Measurements from ENCODE around the gene LAMA2. TPM values are rescaled to one million over a fixed set of nuclear protein-coding genes. Genes with fewer than 3 reads are reported as not detected.

The LAMA2 gene
- total RNA-seq, 1 experiment from 2014 or later: 4.2 TPM

GRCh38 chr6:129516787-129517186, 633.8 kb downstream of the LAMA2 start:
- no peaks in the 10 kb centered on the region for H3K9me3 ChIP-seq (ENCODE audit: control insufficient read depth, low read depth, low read length)
- no peaks in the 10 kb centered on the region for H3K27me3 ChIP-seq (ENCODE audit: insufficient read depth, low read length)
- no peak overlapping the region for H2BK120ac ChIP-seq (ENCODE audit: low read depth, low read length, poor library complexity, severe bottlenecking)
- no peak overlapping the region for H2BK20ac ChIP-seq (ENCODE audit: low read depth, low read length, poor library complexity, severe bottlenecking)
- no peaks in the 10 kb centered on the region for H3K4me1 ChIP-seq (ENCODE audit: insufficient read depth, low read length)
- TF ChIP-seq CTCF (conservative IDR thresholded peaks at IDR 0.05): no peak
- no peak overlapping the region for H2BK5ac ChIP-seq (ENCODE audit: insufficient read length, low read length)
- H3K9ac ChIP-seq (ENCODE audit: extremely low read depth, insufficient read length, low read length): no peak overlapping the region
- H2BK12ac ChIP-seq (ENCODE audit: insufficient read length, low read depth, low read length): no peak overlapping the region
- DNase-seq: no peak
- H3K23me2 ChIP-seq (ENCODE audit: insufficient read length, low read depth, low read length, poor library complexity, severe bottlenecking): no peaks in the 10 kb centered on the region
- Mint-ChIP-seq H3K9me3 (no peaks in the 10 kb centered on the region), H3K4me1 (peaks cover 0 to 3% of the 10 kb centered on the region in 2 experiments; a peak in 1 of 4 replicates), H3K4me3 (no peak overlapping the region), H3K27me3 (ENCODE audit: low read depth) (no peaks in the 10 kb centered on the region), H3K36me3 (ENCODE audit: insufficient read depth in 1 of 3, low read depth in 3 of 3) (no peaks in the 10 kb centered on the region), H3K27ac (no peak overlapping the region)
- H4K8ac ChIP-seq (replicated peaks; ENCODE audit: insufficient read length, low read depth, low read length): no peak overlapping the region
- WGBS (ENCODE audit: extremely low coverage, insufficient read length, low lambda C conversion rate): no CpG with 5 or more reads among the region's 1 CpG
- H3K79me2 ChIP-seq (ENCODE audit: insufficient read depth, low read length): no peaks in the 10 kb centered on the region
- no peak overlapping the region for H3K4me2 ChIP-seq (ENCODE audit: insufficient read depth, insufficient read length, low read length)
- H3T11ph ChIP-seq (ENCODE audit: low read length): no peak overlapping the region
- H2BK15ac ChIP-seq (ENCODE audit: low read depth, low read length): no peak overlapping the region
- no peak overlapping the region for H4K91ac ChIP-seq (ENCODE audit: insufficient read length, low read depth, low read length)
- H3K27ac ChIP-seq (ENCODE audit: insufficient read length, low read depth, low read length): no peak overlapping the region
- no peak overlapping the region for H3K56ac ChIP-seq (ENCODE audit: insufficient read length, low read depth, low read length)
- no peaks in the 10 kb centered on the region for H4K20me1 ChIP-seq (ENCODE audit: control insufficient read depth, insufficient read depth, insufficient read length)
- no peak overlapping the region for H3K18ac ChIP-seq (ENCODE audit: insufficient read length, low read depth, low read length)
- H3K14ac ChIP-seq (ENCODE audit: insufficient read depth, low read length): no peak overlapping the region
- no peak overlapping the region for H4K5ac ChIP-seq (ENCODE audit: insufficient read length, low read depth, low read length)
- no peak overlapping the region for H3K23ac ChIP-seq (ENCODE audit: insufficient read length, low read depth, low read length)
- H2AK5ac ChIP-seq (ENCODE audit: insufficient read length, low read length): no peak overlapping the region
- no peaks in the 10 kb centered on the region for H3K79me1 ChIP-seq (ENCODE audit: insufficient read depth, low read depth, low read length, poor library complexity, severe bottlenecking)
- no peak overlapping the region for H3K4ac ChIP-seq (ENCODE audit: low read depth, low read length)
- H2AFZ ChIP-seq (ENCODE audit: low read length): no peak overlapping the region
